Fibroblast of lung (primary cell): ENCODE measurements around the gene PBX1.

ENCODE experiments used
- CTCF ChIP-seq, 2 donors: IDR thresholded peaks in 1 of 2; conservative IDR thresholded peaks in 1 of 2; 1 replicate in 1 of 2; 2 replicates in 1 of 2; pipeline ENCODE4 v1.5.1; 2011 to 2012; ENCODE audit warnings: low read length in 2 of 2, control low read depth in 1 of 2, inconsistent platforms in 1 of 2, low read depth in 1 of 2, mild to moderate bottlenecking in 1 of 2
- EZH2 ChIP-seq: IDR thresholded peaks from 2 replicates; pipeline ENCODE4 v1.5.1; 2012; ENCODE audit warnings: low read length, control low read depth, mild to moderate bottlenecking; ENCODE audit errors: missing control alignments

GRCh38 chr1:164838786-164839185 lies 279.8 kb downstream of the PBX1 start:
- TF ChIP-seq EZH2 (no peak), CTCF (conservative IDR thresholded peaks at IDR 0.05 in 1 of 2, IDR thresholded peaks at IDR 0.05 in 1 of 2; ENCODE audit: low read depth in 1 of 2, low read length in 2 of 2) (no peak)
